SK-N-MC (cell line): Measurements from ENCODE around the gene ROCK2.

ENCODE experiments used
- DNase-seq: peaks from one replicate; pipeline ENCODE4 v3.0.0-alpha.2; 2011; ENCODE audit warnings: low read depth, low spot score
- H3K27ac ChIP-seq: fragments of 200-600 bp; sonication (generic); 2 replicates; pipeline ENCODE4 v1.5.1; 2016; ENCODE audit warnings: mixed run types
- H3K36me3 ChIP-seq: fragments of 200-600 bp; sonication (generic); 2 replicates; pipeline ENCODE4 v1.6.1; 2017; ENCODE audit warnings: antibody characterized with exemption, low read length, mixed read lengths; ENCODE audit not compliant: insufficient read depth
- H3K4me3 ChIP-seq: fragments of 200-600 bp; sonication (generic); 2 replicates; pipeline ENCODE4 v1.5.1; 2016
- H3K9ac ChIP-seq: fragments of 200-600 bp; sonication (generic); 2 replicates; pipeline ENCODE4 v1.8.0; 2017; ENCODE audit warnings: mixed run types, mixed read lengths; ENCODE audit not compliant: insufficient read length
- H3K9me3 ChIP-seq: fragments of 200-600 bp; sonication (generic); 2 replicates; pipeline ENCODE4 v1.6.1; 2017; ENCODE audit warnings: low read depth, mild to moderate bottlenecking, antibody characterized with exemption, low read length, moderate library complexity, mixed read lengths
- EZH2 ChIP-seq: fragments of 200-600 bp; sonication (generic); IDR thresholded peaks from one replicate; pipeline ENCODE4 v1.6.1; 2017; ENCODE audit warnings: antibody characterized with exemption
- FOXP2 ChIP-seq: optimal IDR thresholded peaks from 2 replicates; pipeline ENCODE3; 2011; ENCODE audit warnings: mild to moderate bottlenecking, moderate library complexity; ENCODE audit not compliant: insufficient read depth; ENCODE audit errors: extremely low read length, control extremely low read depth
- POLR2AphosphoS5 ChIP-seq: IDR thresholded peaks from 2 replicates; pipeline ENCODE4 v1.6.1; 2012; ENCODE audit warnings: mild to moderate bottlenecking, low read depth, low read length, borderline replicate concordance

ROCK2 gene

DNA sequence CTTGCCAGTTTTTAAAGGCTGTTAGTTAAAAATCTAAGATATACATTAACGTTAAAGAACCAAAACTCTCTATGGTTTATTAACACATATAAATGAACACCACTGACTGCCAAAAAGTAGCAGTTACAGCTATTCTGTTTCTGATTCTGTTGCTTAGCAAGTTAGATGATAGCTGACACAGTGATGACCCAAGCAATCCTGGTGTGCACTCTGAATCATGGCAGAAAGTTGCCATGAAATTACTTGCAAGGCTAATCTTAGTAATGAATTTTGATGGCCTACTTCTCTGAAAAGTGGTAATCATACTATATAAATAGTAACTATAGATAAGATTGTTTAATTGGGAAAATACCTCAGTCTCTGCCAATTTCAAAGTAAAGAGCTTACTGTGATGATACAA lies 57.7 kb downstream of the ROCK2 start:
- TF ChIP-seq POLR2AphosphoS5 (no peak), FOXP2 (no peak), EZH2 (no peak)
- DNase-seq = no peak
- Histone ChIP-seq H3K9ac (no peak overlapping the region), H3K4me3 (no peak overlapping the region), H3K27ac (no peak overlapping the region), H3K36me3 (peaks cover 41% of the 10 kb centered on the region), H3K9me3 (peaks cover 4% of the 10 kb centered on the region; the same call in 1 of the 2 replicates)

DNA sequence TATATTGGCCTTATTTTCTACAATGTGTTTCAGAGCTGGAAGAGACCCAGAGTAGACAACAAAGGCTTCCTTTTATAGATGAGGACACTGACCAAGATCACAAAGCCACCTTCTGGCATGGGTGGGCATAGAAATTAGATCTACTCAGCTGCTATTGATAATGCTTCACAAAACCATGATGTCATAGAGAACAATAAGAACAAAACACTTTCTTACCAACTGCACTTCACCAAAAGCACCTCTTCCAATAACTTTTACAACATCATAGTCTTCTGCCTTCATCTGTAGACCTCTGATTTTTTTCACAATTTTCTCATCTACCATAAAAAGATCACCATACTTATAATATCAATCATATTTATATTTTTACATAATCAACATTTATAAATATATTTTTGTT lies 58.1 kb downstream of the ROCK2 start:
- no peak for DNase-seq
- Histone ChIP-seq H3K27ac (0 out of 2 replicates have a peak overlapping the region, but pooled peaks have one; percentile 45), H3K36me3 (peaks cover 45% of the 10 kb centered on the region), H3K4me3 (no peak overlapping the region), H3K9me3 (peaks cover 4% of the 10 kb centered on the region; the same call in 1 of the 2 replicates), H3K9ac (no peak overlapping the region)
- TF ChIP-seq FOXP2 = no peak
- no peak for TF ChIP-seq POLR2AphosphoS5
- TF ChIP-seq EZH2 = no peak

DNA sequence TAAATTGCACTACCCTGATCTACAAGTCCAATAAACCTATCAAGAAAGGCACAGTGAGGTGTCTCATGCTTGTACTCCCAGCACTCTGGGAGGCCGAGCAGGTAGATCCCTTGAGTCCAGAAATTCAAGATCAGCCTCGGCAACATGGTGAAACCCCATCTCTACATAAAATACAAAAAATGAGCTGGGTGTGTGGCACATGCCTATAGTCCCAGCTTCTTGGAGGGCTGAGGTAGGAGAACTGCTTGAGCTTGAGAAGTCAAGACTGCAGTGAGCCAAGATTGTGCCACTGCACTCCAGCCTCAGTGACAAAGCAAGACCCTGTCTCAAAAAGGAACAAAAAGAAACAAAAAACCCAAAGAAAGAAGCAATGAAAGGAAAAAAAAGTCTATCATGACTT lies 58.9 kb downstream of the ROCK2 start:
- Histone ChIP-seq H3K9ac (no peak overlapping the region), H3K27ac (no peak overlapping the region; the same call in 1 of the 2 replicates), H3K4me3 (no peak overlapping the region), H3K9me3 (peaks cover 4% of the 10 kb centered on the region; the same call in 1 of the 2 replicates), H3K36me3 (peaks cover 48% of the 10 kb centered on the region)
- no peak for DNase-seq
- TF ChIP-seq POLR2AphosphoS5 (no peak), EZH2 (no peak), FOXP2 (no peak)

DNA sequence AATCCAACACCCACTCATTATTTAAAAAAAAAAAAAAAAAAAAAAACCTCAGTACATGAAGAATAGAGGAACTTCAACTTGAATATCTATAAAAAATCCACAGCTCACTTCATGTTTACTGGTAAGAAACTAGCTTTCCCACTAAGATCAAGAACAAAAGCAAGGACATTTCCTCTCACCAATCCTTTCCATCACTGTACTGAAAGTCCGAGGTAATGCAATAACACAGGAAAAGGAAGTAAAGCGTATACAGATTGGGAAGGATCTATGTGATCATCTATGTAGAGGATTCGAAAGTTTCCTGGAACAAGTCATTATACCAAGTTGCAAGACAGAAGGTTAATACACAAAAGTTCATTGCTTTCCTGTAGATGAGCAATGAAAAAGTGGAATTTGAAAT lies 63.2 kb downstream of the ROCK2 start:
- Histone ChIP-seq H3K36me3 (peaks cover 59% of the 10 kb centered on the region), H3K9me3 (peaks cover 4% of the 10 kb centered on the region; the same call in 1 of the 2 replicates)
- no peak for DNase-seq

DNA sequence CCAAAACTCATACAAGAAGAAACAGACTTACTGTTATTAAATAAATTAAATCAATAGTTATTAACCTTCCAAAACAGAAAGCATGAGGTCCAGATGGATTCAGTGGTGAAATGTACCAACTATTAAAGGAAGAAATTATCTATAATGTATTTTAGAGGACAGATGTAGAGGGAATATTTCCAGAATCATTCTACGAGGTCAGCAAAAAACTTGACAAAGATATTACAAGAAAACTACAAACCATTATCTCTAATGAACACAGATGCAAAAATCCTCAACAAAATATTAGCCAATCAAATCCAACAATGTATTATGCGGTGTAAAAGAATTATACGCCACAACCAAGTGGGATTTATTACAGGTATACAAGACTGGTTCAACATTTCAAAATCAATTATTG lies 63.7 kb downstream of the ROCK2 start:
- no peak overlapping the region for H3K9ac ChIP-seq
- no peak overlapping the region for H3K27ac ChIP-seq
- no peak overlapping the region for H3K4me3 ChIP-seq
- peaks cover 4% of the 10 kb centered on the region; the same call in 1 of the 2 replicates for H3K9me3 ChIP-seq
- peaks cover 54% of the 10 kb centered on the region for H3K36me3 ChIP-seq
- no peak for DNase-seq
- TF ChIP-seq FOXP2 = no peak

More for the DNA sequence above, 63.2 kb downstream of the ROCK2 start:
- no peak overlapping the region for H3K27ac ChIP-seq
- no peak overlapping the region for H3K4me3 ChIP-seq
- TF ChIP-seq FOXP2 (no peak), POLR2AphosphoS5 (no peak), EZH2 (no peak)
- no peak overlapping the region for H3K9ac ChIP-seq

DNA sequence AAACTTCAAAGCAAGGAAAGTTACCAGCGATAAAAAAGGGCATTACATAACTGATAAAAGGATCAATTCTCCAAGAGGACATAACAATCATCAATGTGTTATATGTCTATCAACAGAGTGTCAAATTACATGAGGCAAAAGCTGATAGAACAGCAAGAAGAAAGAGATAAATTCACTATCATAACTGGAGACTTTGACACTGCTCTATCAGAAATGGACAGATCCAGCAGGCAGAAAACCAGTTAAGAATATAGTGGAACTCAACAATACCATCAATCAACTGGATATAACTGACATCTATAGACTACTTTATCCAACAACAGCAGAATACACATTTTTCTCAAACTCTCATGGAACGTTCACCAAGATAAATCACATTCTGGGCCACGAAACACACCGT lies 65.0 kb downstream of the ROCK2 start:
- H3K4me3 ChIP-seq = no peak overlapping the region
- no peak for DNase-seq
- H3K36me3 ChIP-seq = peaks cover 42% of the 10 kb centered on the region

DNA sequence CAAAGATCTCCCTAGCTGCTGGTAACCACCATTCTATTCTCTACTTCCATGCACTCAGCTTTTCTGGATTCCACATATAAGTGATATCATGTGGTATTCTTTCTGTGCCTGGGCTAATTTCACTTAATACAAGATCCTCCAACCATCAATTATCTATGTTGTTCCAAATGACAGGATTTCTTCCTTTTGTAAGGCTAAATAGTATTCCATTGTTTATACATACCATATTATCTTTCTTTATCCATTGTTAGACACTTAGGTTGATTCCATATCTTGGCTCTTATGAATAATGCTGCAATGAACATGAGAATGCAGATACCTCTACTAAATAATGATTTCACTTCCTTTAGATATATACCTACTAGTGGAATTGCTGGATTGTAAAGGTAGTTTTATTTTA lies 66.2 kb downstream of the ROCK2 start:
- DNase-seq = no peak
- Histone ChIP-seq H3K36me3 (peaks cover 31% of the 10 kb centered on the region), H3K27ac (no peak overlapping the region), H3K9me3 (no peaks in the 10 kb centered on the region), H3K4me3 (no peak overlapping the region), H3K9ac (no peak overlapping the region)
- TF ChIP-seq POLR2AphosphoS5 = no peak
- no peak for TF ChIP-seq EZH2
- TF ChIP-seq FOXP2 = no peak

More for the DNA sequence above, 65.0 kb downstream of the ROCK2 start:
- Histone ChIP-seq H3K27ac (no peak overlapping the region), H3K9ac (no peak overlapping the region), H3K9me3 (peaks cover 4% of the 10 kb centered on the region; the same call in 1 of the 2 replicates)
- TF ChIP-seq EZH2 (no peak), FOXP2 (no peak), POLR2AphosphoS5 (no peak)

DNA sequence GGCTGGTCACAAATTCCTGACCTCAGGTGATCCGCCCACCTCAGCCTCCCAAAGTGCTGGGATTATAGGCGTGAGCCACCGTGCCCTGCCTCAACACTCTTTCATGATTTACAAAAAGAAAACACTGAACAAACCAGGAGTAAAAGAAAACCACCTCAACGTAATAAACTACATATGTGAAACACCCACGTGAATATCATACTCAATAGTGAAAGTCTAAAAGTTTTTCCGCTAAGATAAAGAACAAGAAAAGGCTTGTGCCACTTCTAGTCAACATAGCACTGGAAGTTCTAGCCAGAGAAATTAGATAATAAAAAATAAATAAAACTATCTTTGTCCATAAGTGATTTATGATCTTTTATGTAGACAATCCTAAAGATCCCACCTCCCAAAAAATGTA lies 68.5 kb downstream of the ROCK2 start:
- Histone ChIP-seq H3K27ac (no peak overlapping the region), H3K4me3 (no peak overlapping the region), H3K36me3 (peaks cover 25% of the 10 kb centered on the region), H3K9me3 (no peaks in the 10 kb centered on the region), H3K9ac (no peak overlapping the region)
- no peak for DNase-seq
- TF ChIP-seq EZH2 = no peak
- TF ChIP-seq FOXP2 = no peak
- TF ChIP-seq POLR2AphosphoS5 = no peak

DNA sequence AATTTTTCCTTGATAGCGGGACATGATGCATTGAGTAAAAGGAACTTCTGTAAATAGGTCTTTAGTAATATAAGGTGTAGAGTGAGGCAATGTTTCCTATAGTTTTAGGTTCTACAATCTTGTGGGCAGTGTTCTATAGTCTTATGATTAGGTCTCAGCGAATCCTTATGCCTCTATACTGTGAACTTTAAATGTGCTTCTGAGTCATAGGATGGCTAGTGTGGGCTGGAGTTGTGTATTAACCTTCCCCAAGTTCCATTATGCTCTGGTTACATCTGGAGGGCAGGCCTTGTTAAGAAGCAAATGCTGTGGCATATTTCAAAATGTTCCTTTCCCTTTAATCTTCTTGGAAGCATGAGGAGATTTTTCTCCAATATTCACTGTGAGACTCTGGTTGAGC lies 73.5 kb downstream of the ROCK2 start:
- Histone ChIP-seq H3K36me3 (peaks cover 18% of the 10 kb centered on the region), H3K4me3 (no peak overlapping the region), H3K27ac (no peak overlapping the region), H3K9ac (no peak overlapping the region), H3K9me3 (no peaks in the 10 kb centered on the region)
- no peak for DNase-seq
- no peak for TF ChIP-seq EZH2
- no peak for TF ChIP-seq POLR2AphosphoS5
- no peak for TF ChIP-seq FOXP2
